HG03457 (cell line): Measurements from ENCODE around the gene C16orf96.

Source experiments
- ATAC-seq: cut with Tn5 transposase; IDR thresholded peaks from one replicate; pipeline ENCODE4 v1.9.1; 2021; ENCODE audit warnings: moderate number of reproducible peaks; ENCODE audit not compliant: unreplicated experiment

The C16orf96 gene

DNA sequence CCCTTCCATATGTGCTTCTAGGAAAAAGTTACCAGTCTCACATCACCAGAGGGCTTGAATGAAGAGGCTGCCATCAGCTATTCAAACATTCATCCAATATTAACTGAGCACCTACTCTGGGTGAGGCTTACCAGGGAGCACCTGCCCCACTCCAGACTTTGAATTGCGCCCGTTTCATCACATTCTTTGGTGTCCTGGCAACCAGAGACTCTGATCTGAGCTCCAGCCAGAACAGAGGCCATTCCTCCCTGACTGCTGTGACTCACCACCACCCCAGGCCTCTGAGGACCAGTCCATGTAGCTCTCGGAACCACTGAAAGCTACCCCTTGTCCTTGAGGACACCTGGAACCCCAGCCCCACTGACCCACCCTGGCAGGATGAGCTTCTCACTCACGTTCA lies at the start of gene C16orf96:
Gene C16orf96, plus strand, starts transcription at position 229 of the 400 bp plus-strand sequence. Its CDS starts 150 bp downstream, at position 379.
- no peak for ATAC-seq

DNA sequence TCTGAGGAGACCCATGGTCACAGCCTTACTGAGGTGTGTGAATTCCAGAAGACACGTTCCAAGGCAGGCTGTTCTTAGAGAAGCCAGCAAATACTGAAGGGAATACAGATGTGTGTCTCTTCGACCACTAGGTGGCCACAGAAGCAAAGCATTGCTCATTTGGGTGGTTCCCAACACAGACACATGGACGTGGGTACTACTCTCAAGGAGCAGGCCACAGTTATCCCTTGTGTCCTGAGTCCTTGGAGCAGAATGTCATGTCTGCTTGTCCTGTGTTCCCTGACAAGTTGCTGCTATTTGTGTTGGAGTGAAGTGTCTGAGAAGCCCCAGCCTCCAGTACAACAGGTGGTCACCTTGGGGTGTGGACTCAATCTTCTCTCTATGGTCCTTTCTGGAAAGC lies 49.7 kb upstream of the C16orf96 start:
- no peak for ATAC-seq

DNA sequence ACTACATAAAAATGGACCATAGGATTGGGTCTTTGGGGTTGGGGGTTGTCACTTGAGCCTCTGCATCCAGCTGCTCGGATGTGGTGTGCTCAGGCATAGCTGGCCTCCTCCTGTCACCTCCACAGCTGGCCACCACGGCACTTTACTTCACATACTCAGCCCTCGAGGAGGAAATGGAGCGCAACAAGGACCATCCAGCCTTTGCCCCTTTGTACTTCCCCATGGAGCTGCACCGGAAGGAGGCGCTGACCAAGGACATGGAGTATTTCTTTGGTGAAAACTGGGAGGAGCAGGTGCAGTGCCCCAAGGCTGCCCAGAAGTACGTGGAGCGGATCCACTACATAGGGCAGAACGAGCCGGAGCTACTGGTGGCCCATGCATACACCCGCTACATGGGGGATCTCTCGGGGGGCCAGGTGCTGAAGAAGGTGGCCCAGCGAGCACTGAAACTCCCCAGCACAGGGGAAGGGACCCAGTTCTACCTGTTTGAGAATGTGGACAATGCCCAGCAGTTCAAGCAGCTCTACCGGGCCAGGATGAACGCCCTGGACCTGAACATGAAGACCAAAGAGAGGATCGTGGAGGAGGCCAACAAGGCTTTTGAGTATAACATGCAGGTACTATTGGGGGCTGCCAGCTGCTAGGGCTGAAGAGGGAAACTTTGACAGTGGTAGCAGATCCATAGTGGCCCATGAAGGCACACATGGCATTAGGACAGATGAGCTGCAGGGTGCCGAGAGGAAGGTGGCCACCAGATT lies 48.4 kb upstream of the C16orf96 start:
- ATAC-seq, result no peak

DNA sequence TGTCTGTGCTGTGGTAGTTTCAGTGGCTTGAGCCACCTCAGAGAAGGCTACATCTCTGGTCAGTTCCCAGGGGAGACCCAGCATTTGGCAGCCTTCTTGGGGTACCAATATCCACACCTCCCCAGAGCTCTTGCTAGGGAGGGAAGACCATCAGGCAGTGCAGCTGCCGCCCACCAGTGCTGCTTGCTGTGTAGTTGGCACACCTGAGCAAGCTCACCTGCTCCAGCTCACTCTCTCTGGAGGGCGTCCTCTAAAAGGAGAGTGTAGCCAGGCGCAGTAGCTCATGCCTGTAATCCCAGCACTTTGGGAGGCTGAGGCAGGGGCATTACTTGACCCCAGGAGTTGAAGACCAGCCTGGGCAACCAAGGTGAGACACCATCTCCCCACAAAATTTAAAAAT lies 47.3 kb upstream of the C16orf96 start:
- no peak for ATAC-seq

DNA sequence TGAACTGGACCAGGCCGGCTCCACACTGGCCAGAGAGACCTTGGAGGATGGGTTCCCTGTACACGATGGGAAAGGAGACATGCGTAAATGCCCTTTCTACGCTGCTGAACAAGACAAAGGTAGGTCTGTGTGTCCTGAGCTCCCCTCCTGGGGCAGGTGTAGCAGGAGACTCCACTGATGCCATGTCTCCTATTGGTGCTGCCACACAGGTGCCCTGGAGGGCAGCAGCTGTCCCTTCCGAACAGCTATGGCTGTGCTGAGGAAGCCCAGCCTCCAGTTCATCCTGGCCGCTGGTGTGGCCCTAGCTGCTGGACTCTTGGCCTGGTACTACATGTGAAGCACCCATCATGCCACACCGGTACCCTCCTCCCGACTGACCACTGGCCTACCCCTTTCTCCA lies 46.7 kb upstream of the C16orf96 start:
- ATAC-seq, result no peak

DNA sequence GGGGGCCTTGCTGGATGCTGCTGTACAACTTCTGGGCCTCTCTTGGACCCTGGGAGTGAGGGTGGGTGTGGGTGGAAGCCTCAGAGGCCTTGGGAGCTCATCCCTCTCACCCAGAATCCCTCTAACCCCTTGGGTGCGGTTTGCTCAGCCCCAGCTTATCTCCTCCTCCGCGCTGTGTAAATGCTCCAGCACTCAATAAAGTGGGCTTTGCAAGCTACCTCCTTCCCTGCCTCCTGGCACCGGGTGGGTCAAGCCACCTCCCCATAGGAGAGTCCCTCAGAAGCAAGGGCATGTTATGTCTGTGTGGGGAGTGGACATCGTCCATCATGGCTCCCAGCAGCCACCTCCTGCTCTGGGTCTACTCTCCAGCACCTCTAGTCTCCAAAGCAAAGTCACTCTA lies 46.0 kb upstream of the C16orf96 start:
- ATAC-seq, result no peak

DNA sequence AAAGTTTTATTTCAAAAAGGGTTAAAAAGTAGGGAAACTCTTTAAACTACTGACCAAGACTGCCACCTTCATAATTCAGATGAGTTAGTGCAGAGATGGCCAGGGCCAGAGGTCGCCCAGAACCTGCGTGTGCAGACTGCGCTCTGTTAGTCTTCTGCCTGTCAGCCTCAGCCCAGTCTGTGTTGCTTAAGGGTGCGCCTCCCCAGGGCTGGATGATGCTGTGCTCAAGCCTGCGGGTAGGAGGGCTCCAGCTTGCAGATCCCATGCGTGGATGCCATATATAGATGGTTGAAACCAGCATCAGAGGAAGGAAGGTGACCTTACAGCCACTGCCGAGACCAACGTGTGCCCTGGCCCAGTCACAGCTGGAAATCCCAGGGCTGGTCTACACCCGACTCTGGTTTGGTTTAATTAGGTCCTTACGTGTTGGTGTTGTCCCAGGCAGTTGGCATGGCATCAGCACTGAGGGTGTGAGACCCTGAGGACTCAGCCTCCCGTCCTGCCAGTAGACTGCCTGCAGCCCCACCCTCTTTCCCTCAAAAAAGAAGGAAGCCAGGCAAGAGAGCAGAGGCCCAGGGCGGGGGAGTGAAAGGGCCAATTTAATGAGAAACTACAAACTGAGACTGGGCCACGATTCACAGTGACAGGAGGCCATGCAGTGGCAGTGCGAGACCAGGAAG lies 45.3 kb upstream of the C16orf96 start:
- ATAC-seq, result no peak

DNA sequence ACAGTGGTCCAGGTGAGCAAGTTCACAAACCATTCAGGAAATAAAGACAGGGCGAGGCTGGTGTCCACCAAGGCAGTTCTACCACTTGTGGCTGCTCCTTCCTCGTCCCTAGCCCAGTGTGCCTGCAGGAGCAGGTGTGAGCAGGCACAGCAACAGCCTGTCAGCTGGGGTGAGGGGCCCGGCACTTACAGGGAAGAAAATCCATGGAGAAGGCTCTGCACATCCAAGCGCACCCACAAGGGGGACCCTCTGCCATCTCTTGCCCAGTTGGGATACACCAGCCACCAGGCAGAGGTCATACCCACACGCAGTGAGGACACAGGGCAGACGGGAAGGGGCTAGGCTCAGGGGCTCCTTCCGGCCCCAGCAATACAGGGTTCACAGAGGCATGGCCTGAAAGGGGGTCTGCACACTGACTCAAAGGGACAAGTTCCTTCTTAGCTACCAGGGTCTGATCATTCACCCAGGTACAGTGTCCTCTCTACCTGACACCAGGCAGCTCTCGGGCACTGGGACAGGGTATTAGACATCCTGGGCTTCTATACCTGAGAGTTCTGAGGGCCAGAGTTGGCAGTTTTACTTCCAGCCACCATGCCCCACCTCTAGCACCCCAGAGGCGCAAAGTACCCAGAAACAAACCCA lies 44.6 kb upstream of the C16orf96 start:
- no peak for ATAC-seq

DNA sequence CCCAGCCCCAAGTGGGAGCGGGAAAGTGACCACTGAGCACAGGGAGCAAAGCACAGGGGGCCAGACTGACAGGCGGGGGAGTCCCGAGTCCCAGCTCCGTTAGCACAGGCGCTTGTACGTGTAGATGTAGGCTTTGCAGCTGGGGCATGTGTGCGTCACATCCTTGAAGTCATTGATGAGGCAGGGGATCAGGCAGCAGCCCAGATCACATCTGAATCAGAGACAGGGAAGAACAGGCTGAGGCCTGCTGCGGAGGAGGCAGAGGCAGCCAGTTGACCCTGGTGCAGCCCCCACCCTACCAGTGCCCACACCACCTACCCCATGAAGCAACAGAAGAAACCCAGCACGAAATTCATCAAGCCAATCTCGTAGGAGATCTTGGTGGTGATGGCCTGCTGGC lies 43.7 kb upstream of the C16orf96 start:
- no peak for ATAC-seq

DNA sequence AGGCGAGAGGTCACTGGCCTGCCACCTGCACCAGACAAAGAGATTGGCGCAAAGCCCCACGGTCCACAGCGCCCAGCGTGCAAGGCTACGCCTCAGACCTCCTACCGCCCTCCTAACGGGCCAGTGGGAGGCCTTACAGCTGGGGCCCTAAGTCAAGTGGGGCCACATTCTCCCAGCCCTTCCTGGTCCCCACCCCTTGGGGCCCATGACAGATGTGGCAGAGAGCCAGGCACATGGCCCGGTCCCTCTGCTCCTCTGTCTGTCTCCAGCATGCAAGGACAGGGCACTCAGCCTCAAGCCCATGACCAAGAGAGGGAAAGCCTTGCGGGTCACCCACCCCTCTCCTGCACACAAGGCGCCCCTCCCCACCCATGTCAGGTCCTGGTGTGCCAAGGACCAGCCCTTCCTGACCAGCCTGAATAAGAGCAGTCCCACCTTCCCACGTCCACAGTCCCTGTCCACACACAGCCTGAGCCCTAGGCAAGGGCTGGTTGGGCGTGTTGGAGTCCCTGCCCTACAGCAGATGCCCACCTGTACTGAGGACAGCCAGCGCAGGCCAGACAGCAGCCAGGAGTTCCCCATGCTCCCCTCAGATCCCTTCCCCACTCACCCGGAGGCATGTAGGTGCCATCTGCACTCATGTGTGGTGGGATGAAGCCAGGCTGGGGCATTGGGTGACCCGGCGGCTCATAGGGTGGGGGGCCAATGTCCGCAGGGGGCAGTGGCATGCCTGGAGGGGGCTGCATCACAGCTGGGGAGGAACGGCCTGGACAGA lies 42.9 kb upstream of the C16orf96 start:
- no peak for ATAC-seq

DNA sequence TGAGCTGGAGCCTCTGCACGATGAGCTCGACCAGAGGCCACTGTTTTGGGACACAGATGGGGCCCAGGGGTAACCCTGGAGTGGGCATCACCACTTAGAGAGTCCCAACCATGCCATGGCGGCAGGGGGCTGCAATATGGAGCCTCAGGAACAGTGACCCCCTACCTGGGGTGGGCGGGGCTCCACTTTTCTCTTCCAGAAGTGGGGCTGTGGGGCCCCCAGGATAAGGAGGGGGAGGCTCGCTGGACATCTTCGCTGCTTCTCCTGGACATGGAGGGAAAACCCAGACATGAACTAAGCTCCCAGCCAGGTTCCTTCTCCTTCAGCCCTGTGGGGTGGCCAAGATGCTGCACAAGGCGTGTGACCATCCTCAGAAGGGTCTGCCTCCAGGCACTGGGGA lies 42.3 kb upstream of the C16orf96 start:
- ATAC-seq, result no peak

DNA sequence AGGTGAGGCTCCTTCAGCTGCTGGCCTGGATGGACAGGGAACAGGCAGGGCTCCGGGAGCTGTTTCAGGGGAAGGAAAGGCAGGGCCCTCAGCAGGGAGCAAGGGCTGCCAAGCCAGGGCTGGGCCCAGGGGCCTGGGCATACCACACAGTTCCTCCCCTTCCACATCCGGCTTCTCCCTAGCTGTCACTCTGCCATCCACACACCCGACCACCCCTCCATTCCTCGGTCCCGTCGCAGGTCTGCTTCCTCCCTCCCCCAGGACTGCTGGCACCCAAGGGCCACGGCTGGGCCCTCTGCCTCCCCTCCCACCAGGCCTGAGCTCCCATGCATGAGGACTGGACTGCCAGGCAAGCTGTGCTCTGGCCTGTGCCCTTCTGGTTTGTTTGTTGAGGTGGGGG lies 41.5 kb upstream of the C16orf96 start:
- ATAC-seq, result no peak

DNA sequence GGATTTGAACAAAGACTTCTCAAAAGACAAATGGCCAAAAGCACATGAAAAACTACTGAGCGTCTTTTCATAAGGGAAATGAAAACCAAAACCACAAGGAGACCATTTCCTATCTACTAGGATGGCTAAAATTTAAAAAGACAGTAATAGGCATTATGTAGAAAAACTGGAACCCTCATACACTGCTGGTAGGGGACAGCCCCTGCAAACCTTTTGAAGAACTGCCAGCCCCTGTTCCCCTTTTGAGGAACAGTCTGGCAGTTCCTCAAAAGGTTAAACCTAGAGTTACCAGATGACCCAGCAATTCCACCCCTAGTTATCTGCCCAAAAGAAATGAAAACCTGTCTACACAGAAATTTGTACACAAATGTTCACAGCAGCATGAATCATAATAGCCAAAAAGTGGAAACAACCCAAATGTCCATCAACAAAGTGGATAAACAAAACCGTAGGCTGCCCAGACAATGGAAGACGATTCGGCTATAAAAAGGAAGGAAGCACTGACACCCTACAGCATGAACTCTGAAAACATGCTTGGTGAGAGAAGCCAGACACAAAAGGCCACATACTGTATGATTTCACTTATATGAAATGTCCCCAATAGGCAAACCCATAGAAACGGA lies 40.4 kb upstream of the C16orf96 start:
- peak; percentile 44 for ATAC-seq

DNA sequence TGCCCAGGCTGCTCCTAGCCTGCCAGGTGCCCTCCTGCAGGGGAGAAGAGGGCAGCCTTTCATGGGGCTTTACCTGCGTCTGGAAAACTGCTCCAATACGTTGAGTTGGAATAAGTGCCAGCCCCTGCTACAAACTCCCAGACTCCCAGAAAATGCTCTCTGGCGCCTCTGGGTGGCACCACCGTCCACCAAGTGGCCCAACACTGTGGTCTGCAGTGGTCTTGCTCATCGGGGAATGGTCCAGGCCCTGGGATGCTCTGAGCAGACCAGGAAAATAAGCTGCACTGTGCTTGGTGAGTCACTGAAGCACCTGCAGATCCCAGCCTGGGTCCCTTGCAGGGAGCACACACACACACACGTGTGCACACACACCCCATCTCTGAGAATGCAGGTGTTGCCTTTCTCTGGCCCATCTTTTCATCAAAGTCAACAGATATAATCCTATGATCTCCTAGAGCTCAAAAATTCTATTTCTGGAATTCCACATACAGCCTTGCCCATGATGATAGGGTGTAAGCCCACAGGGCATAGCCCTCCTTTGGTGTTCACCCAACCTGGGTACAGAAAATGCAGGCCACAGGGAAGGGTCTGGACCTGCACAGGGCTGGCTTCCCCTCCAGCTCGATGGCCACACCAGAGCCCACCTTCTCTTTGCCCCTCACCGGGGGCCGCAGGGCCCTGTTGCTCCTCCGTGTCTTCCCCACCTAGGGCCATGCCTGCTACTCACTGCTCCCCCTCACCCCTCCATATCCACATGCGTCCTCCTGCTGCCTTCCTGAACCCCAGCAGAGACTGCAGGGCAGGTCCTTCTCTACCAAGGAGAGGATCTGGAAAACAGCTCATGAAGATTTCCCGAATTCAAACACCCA lies 38.1 kb upstream of the C16orf96 start:
- ATAC-seq, result no peak

DNA sequence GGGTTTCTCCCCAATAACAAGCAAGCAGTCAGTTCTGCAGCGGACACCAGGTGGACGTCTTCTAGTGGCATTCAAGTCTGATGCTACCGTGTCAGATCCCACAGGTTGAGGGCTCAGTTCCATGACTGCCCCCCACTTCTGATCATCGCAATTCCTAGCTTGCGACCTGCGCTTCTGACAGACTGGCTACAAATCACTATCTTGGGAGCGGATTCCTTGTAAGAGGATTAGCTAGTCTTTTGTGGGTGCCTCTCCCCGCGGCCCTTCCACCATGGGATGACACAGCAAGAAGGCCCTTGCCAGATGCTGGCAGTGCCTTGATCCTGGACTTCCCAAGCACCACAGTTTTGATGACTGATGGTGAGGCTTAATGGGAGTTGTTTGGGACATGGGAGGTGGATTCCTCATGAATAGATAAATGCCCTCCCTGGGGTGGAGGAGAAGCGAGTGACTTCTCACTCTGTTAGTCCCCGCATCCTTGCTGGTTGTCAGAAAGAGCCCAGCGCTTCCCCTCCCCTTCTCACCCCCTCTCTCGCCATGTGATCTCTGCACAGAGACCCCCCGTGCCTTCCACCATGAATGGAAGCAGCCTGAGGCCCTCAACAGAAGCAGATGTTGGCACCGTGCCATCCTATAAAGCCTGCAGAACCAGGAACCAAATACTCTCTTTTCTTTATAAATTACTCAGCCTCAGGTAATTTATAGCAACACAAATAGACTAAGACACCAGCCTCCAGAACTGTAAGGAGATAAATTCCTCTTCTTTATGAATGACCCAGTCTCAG lies 36.7 kb upstream of the C16orf96 start:
- ATAC-seq, result no peak

DNA sequence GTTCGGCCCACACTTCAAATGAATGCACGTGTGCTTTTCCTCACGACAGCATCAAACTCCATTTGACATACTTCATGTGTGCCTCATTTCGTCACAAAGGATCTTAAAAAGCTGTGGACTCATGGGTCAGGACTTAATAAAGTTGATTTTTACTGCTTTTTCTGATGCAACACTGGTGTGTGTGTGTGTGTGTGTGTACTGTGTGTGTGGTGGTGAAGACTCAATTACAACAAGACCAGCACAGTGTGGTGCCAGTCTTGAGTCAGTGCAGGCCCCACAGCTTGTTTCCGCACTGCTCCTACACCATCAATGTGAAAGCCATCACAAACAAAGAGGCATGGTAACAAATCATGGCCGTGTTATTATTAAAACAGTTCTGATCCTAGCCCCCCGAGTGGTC lies 35.2 kb upstream of the C16orf96 start:
- no peak for ATAC-seq

DNA sequence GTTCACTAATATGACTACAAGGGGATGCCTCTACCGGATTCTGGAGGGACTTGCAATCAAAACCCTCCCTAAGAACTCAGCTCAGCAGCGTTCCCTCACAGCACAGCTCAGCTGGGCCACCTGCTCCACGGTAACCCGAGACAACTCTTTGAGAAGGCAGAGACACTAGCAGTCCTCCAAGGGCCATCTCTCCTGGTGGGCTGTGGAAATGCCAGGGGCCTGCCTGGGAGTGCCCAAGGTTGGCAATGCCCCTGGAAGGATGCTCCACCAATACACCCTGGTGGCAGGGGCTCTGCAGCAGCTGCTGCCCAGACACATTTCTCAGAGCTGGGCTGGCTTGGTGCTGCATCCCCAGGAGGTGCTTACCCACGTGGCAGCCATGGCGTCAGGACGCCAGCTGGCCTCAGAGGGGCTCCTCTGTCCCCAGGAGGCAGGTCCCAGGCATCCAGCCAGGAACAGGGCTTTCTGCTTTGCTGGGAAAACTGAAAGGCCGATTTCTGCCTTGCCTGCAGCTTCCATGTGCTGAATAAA lies 34.0 kb upstream of the C16orf96 start:
- ATAC-seq, result no peak

DNA sequence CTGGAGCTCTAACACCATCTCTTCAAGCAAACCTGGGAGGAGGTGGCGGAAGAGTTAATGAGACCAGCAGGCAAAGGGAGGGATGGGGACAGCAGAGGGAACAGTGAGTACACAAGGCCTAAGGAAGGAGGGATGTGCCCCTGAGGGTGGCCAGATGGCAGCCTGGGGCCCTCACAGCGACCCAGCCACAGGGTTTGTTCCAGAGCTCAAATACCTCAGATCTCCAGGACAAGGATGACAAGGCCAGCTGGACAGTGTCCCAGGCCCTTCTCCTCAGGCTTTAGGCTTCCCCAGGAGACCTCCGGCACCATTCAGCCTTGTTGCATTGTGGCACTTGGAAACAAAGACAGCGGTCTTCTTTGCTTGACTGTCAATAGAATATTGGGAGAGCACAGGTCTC lies 32.5 kb upstream of the C16orf96 start:
- no peak for ATAC-seq

DNA sequence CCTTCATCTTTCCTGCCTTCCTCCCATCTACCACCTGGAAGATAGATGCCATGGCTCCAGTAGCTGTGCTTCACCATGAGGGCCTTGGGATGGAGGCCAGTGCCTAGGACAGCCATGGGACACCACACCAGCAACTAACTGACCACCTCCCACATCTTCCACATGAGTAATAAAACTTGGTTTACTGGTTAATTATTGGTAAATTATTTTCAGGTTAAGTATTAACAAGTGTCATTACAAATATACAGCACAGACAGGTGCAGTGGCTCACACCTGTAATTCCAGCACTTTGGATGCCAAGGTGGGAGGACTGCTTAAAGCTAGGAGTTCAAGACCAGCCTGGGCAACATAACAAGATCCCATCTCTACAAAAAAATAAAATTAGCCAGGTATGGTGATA lies 31.6 kb upstream of the C16orf96 start:
- ATAC-seq, result no peak
